GM23338 (cell line): Measurements from ENCODE around the gene WNT8A. TPM values are rescaled to one million over a fixed set of nuclear protein-coding genes. Genes with fewer than 3 reads are reported as not detected.
A peak's percentile ranks its signal among the peaks of the same experiment; 100 is the strongest.

Experiments
- ATAC-seq: fragments of 200-7000 bp; cut with Tn5 transposase; 3 replicates; pipeline ENCODE4 v1.9.1; 2020
- DNase-seq: peaks from one replicate; pipeline ENCODE4 v3.0.0-alpha.2; 2015; ENCODE audit warnings: low spot score
- H2AFZ ChIP-seq: fragments of 200-600 bp; sonication (generic); 2 replicates; pipeline ENCODE4 v1.8.0; 2016; ENCODE audit warnings: antibody characterized with exemption, mild to moderate bottlenecking, moderate library complexity
- H3F3A ChIP-seq: fragments of 200-600 bp; sonication (generic); replicated peaks from 2 replicates; pipeline ENCODE4 v1.8.0; 2017; ENCODE audit warnings: antibody characterized with exemption, mixed run types, low read depth
- H3K27ac ChIP-seq: fragments of 200-600 bp; sonication (generic); 2 replicates; pipeline ENCODE4 v1.6.1; 2016; ENCODE audit warnings: low read depth
- H3K27me3 ChIP-seq: fragments of 200-600 bp; sonication (generic); 2 replicates; pipeline ENCODE4 v1.8.0; 2016; ENCODE audit warnings: mild to moderate bottlenecking, mixed run types, moderate library complexity; ENCODE audit not compliant: insufficient read depth
- H3K36me3 ChIP-seq: fragments of 200-600 bp; sonication (generic); 2 replicates; pipeline ENCODE4 v1.8.0; 2016; ENCODE audit warnings: mild to moderate bottlenecking; ENCODE audit not compliant: insufficient read depth
- H3K4me1 ChIP-seq: fragments of 200-600 bp; sonication (generic); 2 replicates; pipeline ENCODE4 v1.8.0; 2016; ENCODE audit warnings: mild to moderate bottlenecking, moderate library complexity; ENCODE audit not compliant: insufficient read depth
- H3K4me2 ChIP-seq: fragments of 200-600 bp; sonication (generic); 2 replicates; pipeline ENCODE4 v1.7.1; 2017; ENCODE audit warnings: mixed run types
- H3K4me3 ChIP-seq: fragments of 200-600 bp; sonication (generic); 2 replicates; pipeline ENCODE4 v1.6.1; 2016; ENCODE audit warnings: mixed run types
- H3K79me2 ChIP-seq: fragments of 200-600 bp; sonication (generic); replicated peaks from 2 replicates; pipeline ENCODE4 v1.8.0; 2017; ENCODE audit warnings: mild to moderate bottlenecking; ENCODE audit not compliant: insufficient read depth
- H3K9me2 ChIP-seq: fragments of 200-600 bp; sonication (generic); 2 replicates; pipeline ENCODE4 v1.8.0; 2017; ENCODE audit not compliant: insufficient read depth
- H4K20me1 ChIP-seq: fragments of 200-600 bp; sonication (generic); replicated peaks from 2 replicates; pipeline ENCODE4 v1.8.0; 2017; ENCODE audit warnings: mild to moderate bottlenecking; ENCODE audit not compliant: insufficient read depth
- H3K27ac Mint-ChIP-seq: 2 replicates; pipeline ENCODE4 v1.8.0; 2020; ENCODE audit warnings: inconsistent platforms, mild to moderate bottlenecking, moderate library complexity, mixed read lengths
- H3K27me3 Mint-ChIP-seq: 3 replicates; pipeline ENCODE4 v1.8.0; 2022; ENCODE audit warnings: low read depth, mild to moderate bottlenecking, moderate library complexity, mixed read lengths, inconsistent platforms; ENCODE audit not compliant: insufficient read depth, poor library complexity
- H3K36me3 Mint-ChIP-seq: 3 replicates; pipeline ENCODE4 v1.8.0; 2021; ENCODE audit warnings: low read depth, mild to moderate bottlenecking, inconsistent platforms, moderate library complexity, mixed read lengths
- H3K4me1 Mint-ChIP-seq: 3 replicates; pipeline ENCODE4 v1.8.0; 2020; ENCODE audit warnings: mild to moderate bottlenecking, inconsistent platforms, mixed read lengths
- H3K4me3 Mint-ChIP-seq: 3 replicates; pipeline ENCODE4 v1.8.0; 2021; ENCODE audit warnings: moderate library complexity, mild to moderate bottlenecking, inconsistent platforms, mixed read lengths
- H3K9me3 Mint-ChIP-seq: 3 replicates; pipeline ENCODE4 v1.8.0; 2020; ENCODE audit warnings: moderate library complexity, mild to moderate bottlenecking, inconsistent platforms, mixed read lengths
- CREB1 ChIP-seq: fragments of 250-450 bp; sonication (Bioruptor Pico); IDR thresholded peaks from 2 replicates; pipeline ENCODE4 v1.5.0; 2020; ENCODE audit warnings: low read depth, mild to moderate bottlenecking, moderate library complexity
- EZH2 ChIP-seq: fragments of 200-600 bp; sonication (generic); IDR thresholded peaks from one replicate; pipeline ENCODE4 v1.8.0; 2017; ENCODE audit warnings: antibody characterized with exemption, mild to moderate bottlenecking, low read depth; ENCODE audit not compliant: unreplicated experiment
- EZH2phosphoT487 ChIP-seq: fragments of 200-600 bp; sonication (generic); IDR thresholded peaks from one replicate; pipeline ENCODE4 v1.8.1; 2018; ENCODE audit warnings: antibody characterized with exemption; ENCODE audit not compliant: unreplicated experiment
- JUNB ChIP-seq: IDR thresholded peaks from one replicate; pipeline ENCODE4 v1.6.1; 2016; ENCODE audit warnings: antibody characterized with exemption; ENCODE audit not compliant: unreplicated experiment
- NANOG ChIP-seq: IDR thresholded peaks from 2 replicates; pipeline ENCODE4 v1.6.1; 2016; ENCODE audit warnings: antibody characterized with exemption, borderline replicate concordance
- POLR2AphosphoS5 ChIP-seq: IDR thresholded peaks from 2 replicates; pipeline ENCODE4 v1.6.1; 2016; ENCODE audit warnings: antibody characterized with exemption, low read depth
- REST ChIP-seq: IDR thresholded peaks from one replicate; pipeline ENCODE4 v1.6.1; 2018; ENCODE audit warnings: antibody characterized with exemption; ENCODE audit not compliant: unreplicated experiment
- STAT1 ChIP-seq: IDR thresholded peaks from one replicate; pipeline ENCODE4 v1.6.1; 2016; ENCODE audit warnings: antibody characterized with exemption; ENCODE audit not compliant: unreplicated experiment
- ZNF114 ChIP-seq: fragments of 250-450 bp; sonication (Bioruptor Pico); IDR thresholded peaks from 2 replicates; pipeline ENCODE4 v1.5.0; 2020; ENCODE audit warnings: mild to moderate bottlenecking, moderate library complexity
- ZNF331 ChIP-seq: fragments of 250-450 bp; sonication (Bioruptor Pico); IDR thresholded peaks from 2 replicates; pipeline ENCODE4 v1.5.0; 2020; ENCODE audit warnings: low read depth, mild to moderate bottlenecking, moderate library complexity
- polyA plus RNA-seq: library from polyadenylated mRNA; unstranded; fragments of >200 nt; fragmentation: Nextera tagmentation; extraction: Ambion mirVana; gene quantifications from 2 replicates; pipeline ENCODE4 v1.2.1, GENCODE V29; 2016
- total RNA-seq: library from RNA; depleted of rRNA; stranded (reverse); fragments of >200 nt; shearing (Covaris generic); gene quantifications from 2 replicates; pipeline ENCODE4 v1.2.3, GENCODE V29; 2014
- TF ChIP-seq, protein P1 (sequence below): IDR thresholded peaks from 2 replicates; pipeline ENCODE4 v1.6.1; 2016; ENCODE audit warnings: antibody characterized with exemption
- TF ChIP-seq, protein P2 (sequence below), 2 experiments: fragments of 200-600 bp in 1 of 2; sonication (generic) in 1 of 2; conservative IDR thresholded peaks; 2 replicates each; pipeline versions ENCODE4 v1.5.1 to v1.6.1; 2016 to 2017; ENCODE audit warnings: antibody characterized with exemption in 2 of 2, low read depth in 2 of 2, mild to moderate bottlenecking in 2 of 2, moderate library complexity in 1 of 2
- TF ChIP-seq, protein P3 (sequence below): fragments of 250-450 bp; sonication (Bioruptor Pico); IDR thresholded peaks from 2 replicates; pipeline ENCODE4 v1.5.0; 2020; ENCODE audit warnings: mild to moderate bottlenecking, moderate library complexity

WNT8A gene
- total and polyA plus RNA-seq, 2 experiments from 2014 or later: not detected

DNA sequence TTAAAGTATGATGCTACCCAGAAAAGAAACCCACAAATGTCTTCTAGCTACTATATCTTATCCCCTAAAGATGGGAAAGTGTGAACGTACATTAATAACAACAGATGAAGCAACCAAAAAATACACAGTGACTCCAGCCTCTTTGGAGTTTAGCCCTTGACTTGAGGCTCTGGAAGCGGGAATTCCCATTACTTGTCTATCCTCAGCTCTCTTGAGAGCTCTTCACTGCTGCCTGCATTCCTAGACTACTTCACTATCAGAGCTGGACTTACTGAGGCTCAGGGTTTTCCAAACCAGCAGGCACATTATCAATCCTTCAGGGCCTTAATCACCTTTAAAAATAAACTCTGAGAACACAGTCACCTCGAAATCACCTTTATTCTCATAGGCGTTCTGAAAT lies 56.4 kb downstream of the WNT8A start:
- Histone ChIP-seq H3K4me3 (no peak overlapping the region), H3K4me1 (peaks cover 3% of the 10 kb centered on the region; the same call in 1 of the 2 replicates), H2AFZ (peak overlapping the region; percentile 14; the same call in 1 of the 2 replicates), H3F3A (no peaks in the 10 kb centered on the region), H3K4me2 (no peak overlapping the region), H3K27me3 (no peaks in the 10 kb centered on the region; the same call in 1 of the 2 replicates), H3K9me2 (no peaks in the 10 kb centered on the region), H3K79me2 (no peaks in the 10 kb centered on the region), H3K36me3 (no peaks in the 10 kb centered on the region), H3K27ac (no peak overlapping the region), H4K20me1 (no peaks in the 10 kb centered on the region)
- Mint-ChIP-seq H3K27me3 (peaks cover 2% of the 10 kb centered on the region), H3K27ac (no peak overlapping the region), H3K4me1 (peaks cover 5% of the 10 kb centered on the region; the same call in 2 of the 3 replicates), H3K36me3 (no peaks in the 10 kb centered on the region), H3K4me3 (no peak overlapping the region), H3K9me3 (no peaks in the 10 kb centered on the region)
- ATAC-seq (no peak), DNase-seq (no peak)
- TF ChIP-seq POLR2AphosphoS5: no peak
- TF ChIP-seq EZH2phosphoT487: no peak
- TF ChIP-seq EZH2: no peak
- no peak for TF ChIP-seq REST
- no peak for TF ChIP-seq NANOG
- TF ChIP-seq, protein P1, sequence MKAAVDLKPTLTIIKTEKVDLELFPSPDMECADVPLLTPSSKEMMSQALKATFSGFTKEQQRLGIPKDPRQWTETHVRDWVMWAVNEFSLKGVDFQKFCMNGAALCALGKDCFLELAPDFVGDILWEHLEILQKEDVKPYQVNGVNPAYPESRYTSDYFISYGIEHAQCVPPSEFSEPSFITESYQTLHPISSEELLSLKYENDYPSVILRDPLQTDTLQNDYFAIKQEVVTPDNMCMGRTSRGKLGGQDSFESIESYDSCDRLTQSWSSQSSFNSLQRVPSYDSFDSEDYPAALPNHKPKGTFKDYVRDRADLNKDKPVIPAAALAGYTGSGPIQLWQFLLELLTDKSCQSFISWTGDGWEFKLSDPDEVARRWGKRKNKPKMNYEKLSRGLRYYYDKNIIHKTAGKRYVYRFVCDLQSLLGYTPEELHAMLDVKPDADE: no peak
- no peak for TF ChIP-seq CREB1 (CRISPR knock-in tag)
- TF ChIP-seq, protein P2, sequence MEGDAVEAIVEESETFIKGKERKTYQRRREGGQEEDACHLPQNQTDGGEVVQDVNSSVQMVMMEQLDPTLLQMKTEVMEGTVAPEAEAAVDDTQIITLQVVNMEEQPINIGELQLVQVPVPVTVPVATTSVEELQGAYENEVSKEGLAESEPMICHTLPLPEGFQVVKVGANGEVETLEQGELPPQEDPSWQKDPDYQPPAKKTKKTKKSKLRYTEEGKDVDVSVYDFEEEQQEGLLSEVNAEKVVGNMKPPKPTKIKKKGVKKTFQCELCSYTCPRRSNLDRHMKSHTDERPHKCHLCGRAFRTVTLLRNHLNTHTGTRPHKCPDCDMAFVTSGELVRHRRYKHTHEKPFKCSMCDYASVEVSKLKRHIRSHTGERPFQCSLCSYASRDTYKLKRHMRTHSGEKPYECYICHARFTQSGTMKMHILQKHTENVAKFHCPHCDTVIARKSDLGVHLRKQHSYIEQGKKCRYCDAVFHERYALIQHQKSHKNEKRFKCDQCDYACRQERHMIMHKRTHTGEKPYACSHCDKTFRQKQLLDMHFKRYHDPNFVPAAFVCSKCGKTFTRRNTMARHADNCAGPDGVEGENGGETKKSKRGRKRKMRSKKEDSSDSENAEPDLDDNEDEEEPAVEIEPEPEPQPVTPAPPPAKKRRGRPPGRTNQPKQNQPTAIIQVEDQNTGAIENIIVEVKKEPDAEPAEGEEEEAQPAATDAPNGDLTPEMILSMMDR (conservative IDR thresholded peaks at IDR 0.05; ENCODE audit: low read depth in 2 of 2): no peak
- TF ChIP-seq, protein P3, sequence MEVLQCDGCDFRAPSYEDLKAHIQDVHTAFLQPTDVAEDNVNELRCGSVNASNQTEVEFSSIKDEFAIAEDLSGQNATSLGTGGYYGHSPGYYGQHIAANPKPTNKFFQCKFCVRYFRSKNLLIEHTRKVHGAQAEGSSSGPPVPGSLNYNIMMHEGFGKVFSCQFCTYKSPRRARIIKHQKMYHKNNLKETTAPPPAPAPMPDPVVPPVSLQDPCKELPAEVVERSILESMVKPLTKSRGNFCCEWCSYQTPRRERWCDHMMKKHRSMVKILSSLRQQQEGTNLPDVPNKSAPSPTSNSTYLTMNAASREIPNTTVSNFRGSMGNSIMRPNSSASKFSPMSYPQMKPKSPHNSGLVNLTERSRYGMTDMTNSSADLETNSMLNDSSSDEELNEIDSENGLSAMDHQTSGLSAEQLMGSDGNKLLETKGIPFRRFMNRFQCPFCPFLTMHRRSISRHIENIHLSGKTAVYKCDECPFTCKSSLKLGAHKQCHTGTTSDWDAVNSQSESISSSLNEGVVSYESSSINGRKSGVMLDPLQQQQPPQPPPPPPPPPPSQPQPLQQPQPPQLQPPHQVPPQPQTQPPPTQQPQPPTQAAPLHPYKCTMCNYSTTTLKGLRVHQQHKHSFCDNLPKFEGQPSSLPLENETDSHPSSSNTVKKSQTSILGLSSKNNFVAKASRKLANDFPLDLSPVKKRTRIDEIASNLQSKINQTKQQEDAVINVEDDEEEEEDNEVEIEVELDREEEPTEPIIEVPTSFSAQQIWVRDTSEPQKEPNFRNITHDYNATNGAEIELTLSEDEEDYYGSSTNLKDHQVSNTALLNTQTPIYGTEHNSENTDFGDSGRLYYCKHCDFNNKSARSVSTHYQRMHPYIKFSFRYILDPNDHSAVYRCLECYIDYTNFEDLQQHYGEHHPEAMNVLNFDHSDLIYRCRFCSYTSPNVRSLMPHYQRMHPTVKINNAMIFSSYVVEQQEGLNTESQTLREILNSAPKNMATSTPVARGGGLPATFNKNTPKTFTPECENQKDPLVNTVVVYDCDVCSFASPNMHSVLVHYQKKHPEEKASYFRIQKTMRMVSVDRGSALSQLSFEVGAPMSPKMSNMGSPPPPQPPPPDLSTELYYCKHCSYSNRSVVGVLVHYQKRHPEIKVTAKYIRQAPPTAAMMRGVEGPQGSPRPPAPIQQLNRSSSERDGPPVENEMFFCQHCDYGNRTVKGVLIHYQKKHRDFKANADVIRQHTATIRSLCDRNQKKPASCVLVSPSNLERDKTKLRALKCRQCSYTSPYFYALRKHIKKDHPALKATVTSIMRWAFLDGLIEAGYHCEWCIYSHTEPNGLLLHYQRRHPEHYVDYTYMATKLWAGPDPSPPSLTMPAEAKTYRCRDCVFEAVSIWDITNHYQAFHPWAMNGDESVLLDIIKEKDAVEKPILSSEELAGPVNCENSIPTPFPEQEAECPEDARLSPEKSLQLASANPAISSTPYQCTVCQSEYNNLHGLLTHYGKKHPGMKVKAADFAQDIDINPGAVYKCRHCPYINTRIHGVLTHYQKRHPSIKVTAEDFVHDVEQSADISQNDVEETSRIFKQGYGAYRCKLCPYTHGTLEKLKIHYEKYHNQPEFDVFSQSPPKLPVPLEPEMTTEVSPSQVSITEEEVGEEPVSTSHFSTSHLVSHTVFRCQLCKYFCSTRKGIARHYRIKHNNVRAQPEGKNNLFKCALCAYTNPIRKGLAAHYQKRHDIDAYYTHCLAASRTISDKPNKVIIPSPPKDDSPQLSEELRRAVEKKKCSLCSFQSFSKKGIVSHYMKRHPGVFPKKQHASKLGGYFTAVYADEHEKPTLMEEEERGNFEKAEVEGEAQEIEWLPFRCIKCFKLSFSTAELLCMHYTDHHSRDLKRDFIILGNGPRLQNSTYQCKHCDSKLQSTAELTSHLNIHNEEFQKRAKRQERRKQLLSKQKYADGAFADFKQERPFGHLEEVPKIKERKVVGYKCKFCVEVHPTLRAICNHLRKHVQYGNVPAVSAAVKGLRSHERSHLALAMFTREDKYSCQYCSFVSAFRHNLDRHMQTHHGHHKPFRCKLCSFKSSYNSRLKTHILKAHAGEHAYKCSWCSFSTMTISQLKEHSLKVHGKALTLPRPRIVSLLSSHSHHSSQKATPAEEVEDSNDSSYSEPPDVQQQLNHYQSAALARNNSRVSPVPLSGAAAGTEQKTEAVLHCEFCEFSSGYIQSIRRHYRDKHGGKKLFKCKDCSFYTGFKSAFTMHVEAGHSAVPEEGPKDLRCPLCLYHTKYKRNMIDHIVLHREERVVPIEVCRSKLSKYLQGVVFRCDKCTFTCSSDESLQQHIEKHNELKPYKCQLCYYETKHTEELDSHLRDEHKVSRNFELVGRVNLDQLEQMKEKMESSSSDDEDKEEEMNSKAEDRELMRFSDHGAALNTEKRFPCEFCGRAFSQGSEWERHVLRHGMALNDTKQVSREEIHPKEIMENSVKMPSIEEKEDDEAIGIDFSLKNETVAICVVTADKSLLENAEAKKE (CRISPR knock-in tag): no peak
- no peak for TF ChIP-seq JUNB
- TF ChIP-seq ZNF331 (CRISPR knock-in tag): no peak
- TF ChIP-seq ZNF114 (CRISPR knock-in tag): no peak
- TF ChIP-seq STAT1: no peak
